ENCODE results near the gene AFF2. TPM values are rescaled to one million over a fixed set of nuclear protein-coding genes. Genes with fewer than 3 reads are reported as not detected.

Gene AFF2
- total and polyA plus RNA-seq, 12 donors = 0.07 to 17.9 (median 1.7) TPM

GRCh38 chrX:149039057-149039456, 538.6 kb downstream of the AFF2 start:
- TF ChIP-seq, protein P1, sequence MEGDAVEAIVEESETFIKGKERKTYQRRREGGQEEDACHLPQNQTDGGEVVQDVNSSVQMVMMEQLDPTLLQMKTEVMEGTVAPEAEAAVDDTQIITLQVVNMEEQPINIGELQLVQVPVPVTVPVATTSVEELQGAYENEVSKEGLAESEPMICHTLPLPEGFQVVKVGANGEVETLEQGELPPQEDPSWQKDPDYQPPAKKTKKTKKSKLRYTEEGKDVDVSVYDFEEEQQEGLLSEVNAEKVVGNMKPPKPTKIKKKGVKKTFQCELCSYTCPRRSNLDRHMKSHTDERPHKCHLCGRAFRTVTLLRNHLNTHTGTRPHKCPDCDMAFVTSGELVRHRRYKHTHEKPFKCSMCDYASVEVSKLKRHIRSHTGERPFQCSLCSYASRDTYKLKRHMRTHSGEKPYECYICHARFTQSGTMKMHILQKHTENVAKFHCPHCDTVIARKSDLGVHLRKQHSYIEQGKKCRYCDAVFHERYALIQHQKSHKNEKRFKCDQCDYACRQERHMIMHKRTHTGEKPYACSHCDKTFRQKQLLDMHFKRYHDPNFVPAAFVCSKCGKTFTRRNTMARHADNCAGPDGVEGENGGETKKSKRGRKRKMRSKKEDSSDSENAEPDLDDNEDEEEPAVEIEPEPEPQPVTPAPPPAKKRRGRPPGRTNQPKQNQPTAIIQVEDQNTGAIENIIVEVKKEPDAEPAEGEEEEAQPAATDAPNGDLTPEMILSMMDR (IDR thresholded peaks at IDR 0.05) = no peak
- no peak for TF ChIP-seq POLR2A (IDR thresholded peaks at IDR 0.05)
- Histone ChIP-seq H3K4me1 (replicated peaks in 1 of 2) (no peaks in the 10 kb centered on the region), H3K27ac (no peak overlapping the region), H3K27me3 (no peaks in the 10 kb centered on the region), H3K9me3 (replicated peaks in 1 of 3) (no peaks in the 10 kb centered on the region), H3K36me3 (replicated peaks in 1 of 2) (no peaks in the 10 kb centered on the region), H3K4me3 (no peak overlapping the region)
- no peak for DNase-seq
- intact Hi-C loops (cut with DNase I) = no loop called here

GRCh38 chrX:149040873-149041535, 540.6 kb downstream of the AFF2 start:
- Histone ChIP-seq H3K9me3 (replicated peaks in 1 of 3) (no peaks in the 10 kb centered on the region), H3K36me3 (replicated peaks in 1 of 2) (no peaks in the 10 kb centered on the region), H3K27ac (no peak overlapping the region), H3K27me3 (no peaks in the 10 kb centered on the region), H3K4me3 (no peak overlapping the region), H3K4me1 (replicated peaks in 1 of 2) (no peaks in the 10 kb centered on the region)
- DNase-seq = no peak
- intact Hi-C loops (cut with DNase I) = no loop called here
- TF ChIP-seq, protein P1 (IDR thresholded peaks at IDR 0.05) = no peak
- no peak for TF ChIP-seq POLR2A (IDR thresholded peaks at IDR 0.05)
- 60 to 75% (median 70%) methylated on average over 5 of the region's 5 CpGs for WGBS, 4 donors

DNA sequence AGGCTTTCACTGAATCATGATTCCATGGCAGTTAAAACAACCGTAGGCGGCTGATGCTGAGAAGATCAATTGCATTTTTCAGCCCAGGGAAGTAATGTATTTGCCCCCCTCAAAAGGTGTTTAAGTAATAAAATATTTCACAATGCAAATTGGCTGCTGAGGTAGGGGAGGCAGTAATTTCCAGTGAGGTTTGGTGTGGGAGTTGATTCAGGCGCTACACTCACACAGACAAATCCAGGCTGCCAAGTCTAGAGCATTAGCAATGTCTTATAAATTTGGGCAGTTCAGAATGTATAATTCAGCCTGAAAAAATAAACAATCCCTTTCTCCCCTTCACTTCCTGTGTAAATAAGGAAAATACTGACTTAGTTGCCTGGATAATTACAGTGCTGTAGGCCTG, 543.0 kb downstream of the AFF2 start:
- Histone ChIP-seq H3K36me3 (replicated peaks in 1 of 2) (no peaks in the 10 kb centered on the region), H3K4me1 (replicated peaks in 1 of 2) (no peaks in the 10 kb centered on the region), H3K9me3 (replicated peaks in 1 of 3) (no peaks in the 10 kb centered on the region), H3K27ac (no peak overlapping the region), H3K27me3 (no peaks in the 10 kb centered on the region), H3K4me3 (no peak overlapping the region)
- TF ChIP-seq POLR2A (IDR thresholded peaks at IDR 0.05) = no peak
- TF ChIP-seq, protein P1 (IDR thresholded peaks at IDR 0.05) = no peak
- no peak for DNase-seq
- intact Hi-C loops (cut with DNase I) = no loop called here
- 88 to 97% (median 90%) methylated on average over 3 of the region's 3 CpGs for WGBS, 4 donors

DNA sequence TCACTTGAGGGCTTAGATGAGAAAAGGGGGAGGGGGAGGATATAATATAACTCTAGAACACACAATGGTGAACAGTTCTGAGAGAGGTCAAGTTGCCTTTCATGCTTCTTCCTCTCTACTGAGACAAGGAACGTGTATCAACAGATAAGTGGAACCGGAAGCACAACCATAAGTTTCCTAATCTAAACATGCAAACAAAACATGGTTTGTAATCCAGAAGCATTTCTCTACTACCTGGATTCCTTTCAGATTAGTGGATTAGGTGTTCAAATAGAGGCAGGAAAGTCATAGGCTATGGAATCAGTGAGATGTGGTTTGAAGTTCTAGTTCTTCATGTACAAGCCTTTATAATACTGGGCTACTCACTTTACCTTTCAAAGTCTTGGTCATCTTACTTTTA, 544.1 kb downstream of the AFF2 start:
- H3K4me1 ChIP-seq (replicated peaks in 1 of 2) = no peaks in the 10 kb centered on the region
- intact Hi-C loops (cut with DNase I) = no loop called here
- no peak overlapping the region for H3K4me3 ChIP-seq
- DNase-seq = no peak
- no peaks in the 10 kb centered on the region for H3K36me3 ChIP-seq (replicated peaks in 1 of 2)
- TF ChIP-seq POLR2A (IDR thresholded peaks at IDR 0.05) = no peak
- TF ChIP-seq, protein P1 (IDR thresholded peaks at IDR 0.05) = no peak
- 55 to 76% (median 66%) methylated on average over 2 of the region's 2 CpGs for WGBS, 4 donors
- H3K27ac ChIP-seq = no peak overlapping the region
- no peaks in the 10 kb centered on the region for H3K9me3 ChIP-seq (replicated peaks in 1 of 3)
- H3K27me3 ChIP-seq = no peaks in the 10 kb centered on the region
